Thyroid gland (tissue), 4 donors: ENCODE data around the gene RIPOR3.

ENCODE experiments used
- POLR2A ChIP-seq, 2 donors: fragments of 450-650 bp; IDR thresholded peaks; one replicate each; pipeline ENCODE4 v1.6.1; 2017; ENCODE audit warnings: antibody characterized with exemption in 2 of 2, mild to moderate bottlenecking in 2 of 2, moderate library complexity in 1 of 2
- TF ChIP-seq, protein P1 (sequence below), 6 experiments: fragments of 200-600 bp in 3 of 6; fragments of 450-650 bp in 3 of 6; sonication (generic) in 3 of 6; IDR thresholded peaks; one replicate each; pipeline ENCODE4 v1.5.1; 2016 to 2019; ENCODE audit warnings: antibody characterized with exemption in 6 of 6, mild to moderate bottlenecking in 2 of 6, inconsistent platforms in 1 of 6, moderate library complexity in 1 of 6

GRCh38 chr20:50587291-50587961 is 103.9 kb downstream of the RIPOR3 start:
- TF ChIP-seq, protein P1, sequence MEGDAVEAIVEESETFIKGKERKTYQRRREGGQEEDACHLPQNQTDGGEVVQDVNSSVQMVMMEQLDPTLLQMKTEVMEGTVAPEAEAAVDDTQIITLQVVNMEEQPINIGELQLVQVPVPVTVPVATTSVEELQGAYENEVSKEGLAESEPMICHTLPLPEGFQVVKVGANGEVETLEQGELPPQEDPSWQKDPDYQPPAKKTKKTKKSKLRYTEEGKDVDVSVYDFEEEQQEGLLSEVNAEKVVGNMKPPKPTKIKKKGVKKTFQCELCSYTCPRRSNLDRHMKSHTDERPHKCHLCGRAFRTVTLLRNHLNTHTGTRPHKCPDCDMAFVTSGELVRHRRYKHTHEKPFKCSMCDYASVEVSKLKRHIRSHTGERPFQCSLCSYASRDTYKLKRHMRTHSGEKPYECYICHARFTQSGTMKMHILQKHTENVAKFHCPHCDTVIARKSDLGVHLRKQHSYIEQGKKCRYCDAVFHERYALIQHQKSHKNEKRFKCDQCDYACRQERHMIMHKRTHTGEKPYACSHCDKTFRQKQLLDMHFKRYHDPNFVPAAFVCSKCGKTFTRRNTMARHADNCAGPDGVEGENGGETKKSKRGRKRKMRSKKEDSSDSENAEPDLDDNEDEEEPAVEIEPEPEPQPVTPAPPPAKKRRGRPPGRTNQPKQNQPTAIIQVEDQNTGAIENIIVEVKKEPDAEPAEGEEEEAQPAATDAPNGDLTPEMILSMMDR (IDR thresholded peaks at IDR 0.05), result no peak
- TF ChIP-seq POLR2A (IDR thresholded peaks at IDR 0.05), result no peak
